Stimulated activated CD4-positive, alpha-beta T cell treated with anti-CD3 and anti-CD28 coated beads, Interleukin-2, amount 100 ng/mL, for 4 hours (primary cell): ENCODE results near the gene SIRT2.
"Not testable (repeated sequence)": the region's sequence is repeated elsewhere in the genome, so short reads cannot be mapped to it uniquely, and the experiment has no call there.

Source experiments
- DNase-seq: peaks from one replicate; pipeline ENCODE4 v3.0.0-alpha.2; 2020; ENCODE audit warnings: low read depth

The SIRT2 gene

DNA sequence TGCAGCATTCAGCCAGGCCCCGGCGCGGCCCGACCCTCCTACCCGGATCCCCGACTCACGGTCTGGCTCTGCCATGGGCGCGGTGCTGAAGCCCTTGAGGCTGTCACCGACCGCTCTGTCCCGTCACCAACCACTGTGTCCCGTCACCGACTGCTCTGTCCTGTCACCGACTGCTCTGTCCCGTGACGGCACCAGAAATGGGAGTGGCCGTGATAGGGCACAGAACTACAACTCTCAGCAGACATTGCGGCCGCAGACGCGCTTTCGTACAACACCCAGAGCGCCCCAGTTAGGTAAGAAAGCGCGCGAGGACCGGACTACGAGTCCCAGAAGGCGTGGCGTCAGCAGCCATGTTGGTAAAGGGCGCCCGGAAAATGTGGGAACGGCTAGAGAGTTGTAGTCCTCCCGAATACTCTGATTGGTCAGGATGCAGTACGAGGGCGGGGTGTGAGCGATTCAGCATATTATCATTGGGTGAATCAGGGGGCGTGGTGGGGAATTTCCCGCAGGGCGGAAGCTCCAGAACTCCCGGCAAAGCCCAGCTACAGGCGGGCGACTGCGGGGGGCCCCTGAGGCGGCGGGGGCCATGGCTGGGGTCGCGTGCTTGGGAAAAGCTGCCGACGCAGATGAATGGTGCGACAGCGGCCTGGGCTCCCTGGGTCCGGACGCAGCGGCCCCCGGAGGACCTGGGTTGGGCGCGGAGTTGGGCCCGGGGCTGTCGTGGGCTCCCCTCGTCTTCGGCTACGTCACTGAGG lies at the start of gene SIRT2, which contains the start of gene NFKBIB:
TSS of gene SIRT2 (minus strand) at position 172 of the 755 bp plus-strand sequence. CDS start at position 75, 97 bp downstream.
TSS of gene NFKBIB (plus strand) at position 523 of the 755 bp plus-strand sequence. CDS start at position 587, 64 bp downstream.
- peak; percentile 99 for DNase-seq

DNA sequence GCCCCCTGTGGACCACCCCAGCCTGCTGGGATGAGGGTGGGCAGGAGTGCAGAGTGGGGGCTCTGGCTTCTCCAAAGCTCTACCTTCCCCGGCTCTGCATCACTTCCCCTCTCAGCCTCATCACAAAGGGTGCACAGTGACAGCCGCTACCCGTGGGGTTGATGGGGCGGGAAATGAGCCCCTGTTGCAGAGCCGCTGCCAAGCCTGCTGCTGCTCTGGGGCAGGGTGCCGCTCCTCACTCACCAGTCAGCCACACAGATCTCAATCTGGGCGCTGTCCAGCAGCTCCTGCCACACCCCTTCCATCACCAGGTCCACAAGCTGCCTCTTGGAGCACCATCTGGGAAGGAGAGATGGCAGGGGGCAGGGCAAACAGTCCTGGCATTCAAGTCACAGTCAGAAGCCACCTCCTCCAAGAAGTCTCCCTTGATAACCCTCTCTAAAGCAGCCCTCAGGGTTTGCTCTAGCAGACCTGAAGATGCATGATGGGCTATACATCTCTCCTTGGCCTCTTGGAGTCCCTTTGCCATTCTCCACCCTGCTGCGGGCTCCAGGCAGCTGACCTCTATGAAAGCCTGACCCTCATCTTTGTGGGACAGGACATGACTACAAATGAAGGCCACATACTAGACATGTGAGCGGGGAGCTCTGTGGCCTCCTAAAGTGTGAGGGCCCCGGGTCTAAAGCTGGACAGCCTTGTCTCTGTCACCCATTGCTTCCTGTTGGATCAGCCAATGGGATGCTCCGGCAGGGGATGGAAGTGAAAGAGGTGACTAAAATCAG lies 47.0 kb upstream of the SIRT2 start:
- no peak for DNase-seq

DNA sequence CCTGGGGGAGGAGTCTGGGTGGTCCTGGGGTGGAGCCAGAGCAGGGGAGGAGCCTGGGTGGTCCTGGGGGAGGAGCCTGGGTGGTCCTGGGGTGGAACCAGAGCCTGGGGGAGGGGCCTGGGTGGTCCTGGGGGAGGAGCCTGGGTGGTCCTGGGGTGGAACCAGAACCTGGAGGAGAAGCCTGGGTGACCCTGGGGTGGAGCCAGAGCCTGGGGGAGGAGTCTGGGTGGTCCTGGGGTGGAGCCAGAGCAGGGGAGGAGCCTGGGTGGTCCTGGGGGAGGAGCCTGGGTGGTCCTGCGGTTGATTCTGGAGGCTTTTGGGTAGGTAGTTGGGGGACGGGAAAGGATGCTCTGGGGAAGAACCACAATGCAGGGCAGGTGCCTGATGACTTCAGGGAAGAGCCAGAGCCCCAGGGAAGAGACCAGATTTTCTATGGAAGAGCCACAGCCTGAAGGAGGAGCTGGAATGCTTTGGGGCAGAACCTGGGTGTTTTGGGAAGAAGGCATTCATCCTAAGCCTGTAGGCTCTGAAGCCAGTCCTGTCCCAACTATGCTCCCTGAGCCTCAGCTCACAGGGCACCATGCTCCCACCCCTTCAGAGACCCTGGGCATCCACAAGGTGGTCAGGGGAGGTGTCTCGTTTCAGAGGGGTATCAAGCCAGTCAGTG lies 46.3 kb upstream of the SIRT2 start:
- DNase-seq = no peak

DNA sequence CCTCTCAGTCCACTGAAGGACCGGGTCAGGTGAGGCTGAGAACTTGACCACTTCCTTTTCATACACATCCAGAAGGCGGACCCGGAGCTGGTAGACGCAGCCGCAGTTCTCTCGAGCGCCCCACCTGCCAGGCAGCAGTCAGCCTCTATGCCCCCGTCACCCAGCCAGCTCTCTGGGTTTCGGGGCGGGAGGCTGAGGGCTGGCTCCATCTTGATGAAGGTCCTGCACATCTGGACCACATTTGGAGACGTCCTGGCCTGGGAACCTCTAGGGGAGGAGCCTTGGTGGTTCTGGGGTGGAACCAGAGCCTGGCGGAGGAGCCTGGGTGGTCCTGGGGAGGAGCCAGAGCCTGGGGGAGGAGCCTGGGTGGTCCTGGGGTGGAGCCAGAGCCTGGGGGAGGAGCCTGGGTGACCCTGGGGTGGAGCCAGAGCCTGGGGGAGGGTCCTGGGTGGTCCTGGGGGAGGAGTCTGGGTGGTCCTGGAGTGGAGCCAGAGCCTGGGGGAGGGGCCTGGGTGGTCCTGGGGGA lies 45.6 kb upstream of the SIRT2 start:
- DNase-seq = no peak

DNA sequence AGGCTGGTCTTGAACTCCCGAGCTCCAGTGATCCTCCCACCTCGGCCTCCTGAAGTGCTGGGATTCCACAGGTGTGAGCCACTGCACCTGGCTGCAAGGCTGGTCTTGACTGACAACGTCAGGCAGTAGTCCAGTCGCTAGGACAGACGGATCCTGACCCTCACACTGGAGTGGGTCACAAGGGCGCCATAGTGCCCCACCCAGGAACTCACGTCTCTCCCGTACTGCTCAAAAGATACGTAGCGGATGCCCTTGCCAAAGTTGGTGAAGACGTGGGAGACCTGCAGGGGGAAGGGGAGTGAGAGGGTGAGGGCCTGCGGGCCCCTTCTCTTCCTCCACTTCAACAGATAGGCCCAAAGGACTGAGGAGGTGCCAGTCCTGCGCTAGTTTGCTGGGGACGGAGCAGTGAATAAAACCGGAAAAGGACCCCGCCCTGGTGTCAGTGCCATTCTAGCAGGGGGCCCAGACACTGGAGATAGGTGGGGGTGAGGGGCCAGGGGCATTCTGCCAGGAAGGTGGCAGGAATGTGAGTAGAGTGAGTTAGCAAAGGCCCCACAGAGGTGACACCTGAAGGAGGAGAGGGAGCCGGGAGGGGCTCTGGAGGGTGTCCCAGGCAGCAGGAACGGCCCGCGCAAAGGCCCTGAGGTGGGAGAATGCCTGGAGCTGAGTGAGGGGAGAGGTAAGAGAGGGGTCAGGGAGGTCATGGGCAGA lies 43.2 kb upstream of the SIRT2 start:
- DNase-seq = no peak

DNA sequence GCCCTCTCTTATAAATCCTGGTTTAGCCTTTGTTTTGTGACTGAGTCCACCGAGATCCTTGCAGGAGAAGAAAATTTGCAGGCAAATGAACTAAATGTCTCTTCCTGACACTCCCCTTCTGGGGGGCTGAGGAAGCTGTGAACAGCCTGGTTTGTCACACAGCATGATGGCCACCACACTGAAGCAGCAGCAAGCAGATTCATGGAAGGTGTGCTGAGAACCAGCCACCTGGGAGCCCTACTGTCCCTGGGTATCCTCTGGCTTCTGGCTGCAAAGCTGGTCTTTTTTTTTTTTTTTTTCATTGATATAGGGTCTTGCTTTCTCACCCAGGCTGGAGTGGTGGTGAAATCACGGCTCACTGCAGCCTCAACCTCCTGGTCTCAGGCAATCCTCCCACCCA lies 42.6 kb upstream of the SIRT2 start:
- DNase-seq = no peak

DNA sequence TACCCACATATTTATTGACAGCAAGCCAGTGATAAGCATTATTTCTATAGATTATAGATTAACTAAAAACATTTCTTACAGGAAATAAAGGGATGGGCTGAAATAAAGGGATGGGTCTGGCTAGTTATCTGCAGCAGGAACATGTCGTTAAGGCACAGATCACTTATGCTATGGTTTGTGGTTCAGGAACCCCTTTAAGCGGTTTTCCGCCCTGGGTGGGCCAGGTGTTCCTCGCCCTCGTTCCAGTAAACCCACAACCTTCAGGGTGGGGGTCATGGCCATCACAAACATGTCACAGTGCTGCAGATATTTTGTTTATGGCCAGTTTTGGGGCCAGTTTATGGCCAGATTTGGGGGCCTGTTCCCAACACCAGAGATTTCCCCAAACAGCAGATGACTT lies 42.0 kb upstream of the SIRT2 start:
- not testable (repeated sequence) for DNase-seq

DNA sequence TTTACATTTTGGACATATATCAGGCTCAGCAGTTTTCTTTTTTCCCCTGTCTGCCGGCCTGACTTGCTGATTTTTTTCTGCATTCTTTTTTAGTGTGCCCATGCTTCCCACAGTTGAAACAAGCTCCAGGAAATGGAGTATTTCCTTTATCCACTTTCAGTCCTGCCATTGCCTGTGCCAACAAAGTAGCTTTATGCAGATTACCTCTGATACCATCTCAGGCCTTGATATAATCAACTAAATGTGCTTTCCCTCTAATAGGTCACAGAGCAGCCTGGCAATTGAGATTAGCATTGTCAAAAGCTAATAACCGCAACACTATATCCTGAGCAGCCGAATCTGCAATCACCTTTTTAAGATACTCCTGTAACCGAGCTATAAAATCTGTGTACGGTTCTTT lies 40.5 kb upstream of the SIRT2 start:
- DNase-seq = no peak

DNA sequence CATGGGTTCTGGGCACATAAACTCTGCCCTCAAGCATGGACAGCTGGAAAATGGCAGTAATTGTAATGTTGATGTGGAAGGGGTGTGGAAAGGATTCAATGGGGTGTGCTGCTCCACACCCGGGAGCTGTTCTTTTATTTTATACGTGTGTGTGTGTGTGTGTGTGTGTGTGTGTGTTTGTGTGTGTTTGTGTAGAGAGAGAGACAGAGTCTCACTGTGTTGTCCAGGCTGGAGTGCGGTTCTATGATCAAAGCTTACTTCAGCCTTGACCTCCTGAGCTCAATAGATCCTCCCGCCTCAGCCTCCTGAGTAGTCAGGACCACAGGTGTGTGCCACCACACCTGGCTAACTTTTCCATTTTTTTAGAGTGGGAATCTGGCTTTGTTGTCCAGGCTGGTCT lies 34.1 kb upstream of the SIRT2 start:
- no peak for DNase-seq

DNA sequence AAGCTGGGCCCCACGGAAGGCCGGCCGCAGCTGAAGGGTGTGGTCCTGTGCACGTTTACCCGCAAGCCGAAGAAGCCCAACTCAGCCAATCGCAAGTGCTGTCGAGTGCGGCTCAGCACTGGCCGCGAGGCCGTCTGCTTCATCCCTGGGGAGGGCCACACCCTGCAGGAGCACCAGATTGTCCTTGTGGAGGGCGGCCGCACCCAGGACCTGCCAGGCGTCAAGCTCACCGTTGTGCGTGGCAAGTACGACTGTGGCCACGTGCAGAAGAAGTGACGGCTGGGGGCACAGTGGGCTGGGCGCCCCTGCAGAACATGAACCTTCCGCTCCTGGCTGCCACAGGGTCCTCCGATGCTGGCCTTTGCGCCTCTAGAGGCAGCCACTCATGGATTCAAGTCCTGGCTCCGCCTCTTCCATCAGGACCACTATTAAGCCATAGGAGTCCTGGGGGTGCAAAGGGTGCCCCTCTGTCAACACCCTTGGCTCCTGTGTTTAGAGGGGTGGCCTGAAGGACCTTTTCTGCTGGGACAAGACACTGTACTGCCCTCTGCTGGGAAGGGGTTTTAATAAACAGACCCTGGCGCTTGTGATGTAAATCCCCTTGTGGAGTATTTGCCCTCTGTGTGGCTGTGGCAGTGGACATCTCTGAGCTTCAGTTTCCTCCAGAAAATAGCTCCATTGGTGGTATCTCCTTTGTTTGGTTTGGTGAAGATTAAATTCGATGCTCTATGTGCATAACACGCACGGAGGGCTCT lies 33.2 kb upstream of the SIRT2 start:
- peak; percentile 24 for DNase-seq

DNA sequence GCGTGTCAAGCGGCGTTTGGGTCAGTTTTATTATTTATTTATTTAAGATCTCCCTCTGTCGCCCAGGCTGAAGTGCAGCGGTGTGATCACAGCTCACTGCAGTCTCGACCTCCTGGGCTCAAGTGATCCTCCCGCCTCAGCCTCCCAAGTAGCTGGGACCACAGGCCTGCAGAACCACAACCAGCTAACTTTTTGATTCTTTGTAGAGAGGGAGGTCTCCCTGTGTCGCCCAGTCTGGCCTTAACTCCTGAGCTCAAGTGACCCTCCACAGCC lies 32.0 kb upstream of the SIRT2 start:
- no peak for DNase-seq

DNA sequence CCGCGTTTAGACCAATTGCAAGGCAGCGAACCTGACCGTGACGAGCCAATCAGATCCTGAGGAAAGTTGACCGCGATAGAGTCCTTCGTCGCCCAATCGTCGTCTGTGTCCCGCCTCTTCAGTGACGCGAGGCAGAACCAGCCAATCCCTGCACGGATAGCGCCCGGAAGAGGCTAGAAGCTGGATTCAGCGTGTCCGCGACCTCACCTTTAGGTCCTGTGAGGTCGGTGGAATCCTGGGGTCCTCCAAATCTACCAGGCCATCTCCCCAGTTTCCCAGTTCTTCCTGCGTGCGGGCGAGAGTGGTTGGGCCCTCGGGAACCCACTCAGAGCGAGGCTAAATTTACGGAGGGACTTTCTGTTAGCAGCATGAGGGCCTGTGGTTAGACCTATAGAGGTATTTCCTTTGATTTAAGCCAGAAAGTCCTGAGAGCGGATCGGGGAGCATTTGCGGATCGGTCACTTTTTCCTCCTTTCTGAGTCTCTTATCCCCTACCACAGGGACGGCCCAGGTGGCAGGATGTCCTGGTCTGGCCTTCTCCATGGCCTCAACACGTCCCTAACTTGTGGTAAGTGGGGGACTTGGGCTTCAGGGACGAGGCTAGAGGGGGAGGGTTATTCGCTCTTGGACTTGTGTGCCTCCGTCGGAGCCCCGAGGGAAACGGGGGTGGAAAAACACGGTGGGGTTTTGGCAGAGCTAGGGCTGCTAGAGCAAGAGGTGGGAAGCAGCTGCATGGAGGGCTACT lies 31.5 kb upstream of the SIRT2 start, which contains the start of gene MRPS12:
TSS of gene MRPS12 (plus strand) at position 169 of the 745 bp plus-strand sequence. CDS start at position 520, 351 bp downstream.
- DNase-seq = peak; percentile 98

DNA sequence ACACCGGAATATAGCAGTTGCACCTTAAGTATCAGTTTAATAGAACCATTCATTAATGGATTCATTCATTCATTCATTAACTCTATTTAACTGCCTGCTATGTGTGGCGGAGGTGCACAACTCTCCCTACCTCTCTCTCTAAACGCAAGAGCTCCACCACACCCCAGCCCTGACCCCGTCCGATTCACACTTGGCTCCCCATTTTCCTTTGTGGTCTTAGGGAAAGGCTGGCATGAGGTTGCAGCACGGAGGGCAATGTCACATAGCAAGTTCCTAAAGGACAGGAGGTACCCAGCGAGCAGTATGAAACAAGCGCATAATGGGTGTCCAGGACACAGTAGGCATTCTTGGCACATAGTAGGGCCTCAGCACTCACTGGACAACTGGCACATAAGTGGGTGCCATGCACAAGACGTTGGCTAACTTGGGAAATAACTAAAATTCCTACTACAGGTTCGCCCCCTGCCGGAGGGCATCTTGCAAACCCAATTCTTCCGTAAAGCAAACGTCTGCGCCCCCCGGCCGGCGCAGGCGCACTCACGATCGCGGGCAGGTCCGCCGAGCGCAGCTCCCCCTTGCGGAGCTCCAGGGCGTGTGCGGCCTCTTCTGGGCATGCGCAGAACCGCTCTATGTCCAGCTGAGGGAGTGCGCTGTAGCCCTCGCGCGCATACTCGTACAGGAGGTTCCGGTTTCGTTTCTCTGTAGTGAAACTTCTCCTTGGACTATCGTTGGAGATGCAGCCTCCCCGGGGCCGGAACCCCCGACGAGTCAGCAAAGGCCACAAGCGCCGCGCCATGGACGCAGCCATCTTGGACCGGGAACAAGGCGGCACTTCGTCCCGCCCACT lies 30.7 kb upstream of the SIRT2 start, which contains the start of gene SARS2:
TSS of gene SARS2 (minus strand) at position 835 of the 847 bp plus-strand sequence. CDS start at position 808, 27 bp downstream.
- peak; percentile 86 for DNase-seq

DNA sequence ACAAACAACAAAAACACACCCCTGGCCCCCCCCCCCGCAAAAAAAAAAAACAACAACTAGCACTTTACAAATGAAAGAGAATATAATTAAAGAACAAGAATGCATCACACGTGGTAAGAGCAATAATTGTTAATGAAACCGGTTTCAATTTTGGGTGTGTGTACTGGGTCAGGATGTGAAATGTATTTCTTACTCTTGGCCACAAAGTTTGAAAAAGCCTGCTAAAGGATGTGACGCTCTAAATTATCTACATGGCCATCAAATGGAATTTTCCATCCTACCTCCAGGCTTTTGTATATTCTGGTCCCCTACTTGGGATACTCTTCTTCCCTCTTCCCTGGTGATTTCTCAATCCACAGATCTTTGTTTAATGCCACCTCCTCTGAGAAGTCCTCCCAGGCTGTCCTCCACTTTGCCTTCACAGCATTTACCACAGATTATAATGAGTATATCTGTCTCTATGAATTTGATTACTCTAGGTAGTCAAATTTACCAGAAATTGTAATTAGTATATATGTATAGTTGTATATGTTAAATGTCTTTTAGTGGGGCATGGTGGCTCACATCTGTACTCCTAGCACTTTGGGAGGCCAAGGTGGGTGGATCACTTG lies 29.1 kb upstream of the SIRT2 start:
- DNase-seq = no peak

DNA sequence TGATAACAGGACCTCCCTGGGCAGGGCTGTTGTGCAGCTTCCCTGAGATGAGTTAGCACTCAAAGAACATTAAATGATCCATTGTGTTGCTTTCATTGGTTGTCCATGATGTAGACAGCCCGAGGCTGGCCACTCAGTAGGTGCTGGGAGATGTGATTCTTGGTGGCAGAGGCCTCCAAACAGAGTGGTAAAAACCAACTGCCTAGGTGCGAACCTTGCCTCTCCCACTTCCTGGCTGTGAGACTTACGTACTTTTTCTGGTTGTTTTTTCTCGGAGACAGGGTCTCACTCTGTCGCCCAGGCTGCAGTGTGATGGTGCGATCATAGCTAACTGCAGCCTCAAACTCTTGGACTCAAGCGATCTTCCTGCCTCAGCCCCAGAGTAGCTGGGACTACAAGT lies 25.0 kb upstream of the SIRT2 start:
- DNase-seq = no peak

DNA sequence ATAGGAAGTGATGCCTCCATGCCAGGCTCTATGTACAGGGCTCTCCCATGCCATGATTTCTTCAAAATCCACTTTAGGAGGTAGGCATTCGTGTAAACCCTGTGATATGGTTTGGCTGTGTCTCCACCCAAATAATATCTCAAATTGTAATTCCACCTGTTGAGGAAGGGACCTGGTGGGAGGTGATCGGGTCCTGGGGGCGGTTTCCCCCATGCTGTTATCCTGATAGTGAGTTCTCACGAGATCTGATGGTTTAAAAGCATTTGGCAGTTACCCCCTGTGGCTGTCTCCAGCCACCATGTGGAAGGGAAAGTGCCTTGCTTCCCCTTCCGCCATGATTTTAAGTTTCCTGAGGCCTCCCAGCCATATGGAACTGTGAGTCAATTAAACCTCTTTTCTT lies 23.1 kb upstream of the SIRT2 start:
- no peak for DNase-seq

DNA sequence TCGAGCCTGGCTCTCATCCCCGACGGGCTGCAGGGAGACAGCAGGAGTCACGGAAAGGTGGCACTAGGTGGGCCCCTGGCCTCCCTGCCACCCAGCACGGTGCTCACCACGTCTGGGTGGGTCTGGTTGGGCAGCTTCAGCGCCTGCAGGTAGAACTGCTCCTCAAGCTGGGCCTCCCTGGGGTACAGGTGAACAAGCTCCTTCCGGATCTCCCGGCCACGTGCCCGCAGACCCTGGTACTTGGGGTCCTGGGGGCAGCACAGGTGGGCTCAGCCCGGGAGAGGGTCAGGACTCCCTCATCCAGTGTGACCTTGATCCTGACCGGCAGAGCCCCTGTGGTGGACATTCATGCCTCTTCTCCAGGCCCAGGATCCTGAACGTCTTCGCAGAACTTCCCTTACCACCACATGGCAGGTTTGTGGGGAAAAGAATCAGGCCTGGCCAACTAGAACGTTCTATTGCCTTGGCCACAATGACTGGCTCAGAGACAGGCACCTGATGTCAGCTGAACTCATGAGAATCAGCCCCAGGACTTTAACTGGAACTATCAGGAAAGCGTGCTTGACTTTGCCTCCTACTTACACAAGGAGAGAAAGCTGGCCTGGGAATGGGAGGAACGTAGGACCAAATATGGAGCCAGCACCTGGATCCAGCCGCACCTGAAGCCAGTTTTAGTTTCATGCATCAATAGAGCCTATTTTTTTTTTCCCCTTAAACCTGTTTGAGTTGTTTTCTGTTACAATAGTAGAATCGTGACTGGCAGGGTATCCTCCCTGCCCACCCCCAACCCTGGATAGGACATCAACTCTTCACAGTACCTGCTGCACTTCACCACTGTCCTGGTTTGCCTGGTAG lies 22.2 kb upstream of the SIRT2 start:
- no peak for DNase-seq
